Astrocyte of the cerebellum (primary cell): ENCODE data around the gene SULT2B1.
"Not testable (repeated sequence)": the region's sequence is repeated elsewhere in the genome, so short reads cannot be mapped to it uniquely, and the experiment has no call there.

ENCODE experiments used
- DNase-seq: peaks from one replicate; pipeline ENCODE4 v3.0.0-alpha.2; 2011; ENCODE audit warnings: low read depth
- H3K4me3 ChIP-seq: 2 replicates; pipeline ENCODE4 v1.5.1; 2011; ENCODE audit warnings: mild to moderate bottlenecking, low read depth, low read length, moderate library complexity
- in situ Hi-C: cut with HindIII; loops from 2 replicates; pipeline ENCODE4 v1.10.0; 2017; ENCODE audit warnings: low sequenced_read_pairs
- TF ChIP-seq, protein P1 (sequence below): IDR thresholded peaks from 2 replicates; pipeline ENCODE4 v1.5.1; 2012; ENCODE audit warnings: low read length, low read depth, moderate library complexity, mild to moderate bottlenecking; ENCODE audit errors: missing control alignments

Gene SULT2B1

DNA sequence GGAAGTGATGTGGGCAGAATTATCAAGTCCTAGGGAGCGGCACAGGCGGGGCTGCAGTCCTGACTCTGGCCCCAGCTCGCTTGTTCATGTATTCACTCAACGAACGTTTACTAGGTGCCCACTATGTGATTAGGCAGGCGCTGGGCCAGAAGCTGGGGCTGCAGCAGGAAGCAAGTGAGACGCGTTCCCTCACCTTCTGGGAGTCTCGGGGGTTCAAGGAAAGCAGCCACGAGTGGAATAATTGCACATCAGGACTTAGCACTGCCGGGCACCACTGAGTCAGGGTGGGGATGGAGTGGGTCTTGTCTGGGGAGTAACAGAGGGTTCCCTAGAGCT, 37.9 kb upstream of the SULT2B1 start:
- peak overlapping the region; percentile 56 for H3K4me3 ChIP-seq
- TF ChIP-seq, protein P1, sequence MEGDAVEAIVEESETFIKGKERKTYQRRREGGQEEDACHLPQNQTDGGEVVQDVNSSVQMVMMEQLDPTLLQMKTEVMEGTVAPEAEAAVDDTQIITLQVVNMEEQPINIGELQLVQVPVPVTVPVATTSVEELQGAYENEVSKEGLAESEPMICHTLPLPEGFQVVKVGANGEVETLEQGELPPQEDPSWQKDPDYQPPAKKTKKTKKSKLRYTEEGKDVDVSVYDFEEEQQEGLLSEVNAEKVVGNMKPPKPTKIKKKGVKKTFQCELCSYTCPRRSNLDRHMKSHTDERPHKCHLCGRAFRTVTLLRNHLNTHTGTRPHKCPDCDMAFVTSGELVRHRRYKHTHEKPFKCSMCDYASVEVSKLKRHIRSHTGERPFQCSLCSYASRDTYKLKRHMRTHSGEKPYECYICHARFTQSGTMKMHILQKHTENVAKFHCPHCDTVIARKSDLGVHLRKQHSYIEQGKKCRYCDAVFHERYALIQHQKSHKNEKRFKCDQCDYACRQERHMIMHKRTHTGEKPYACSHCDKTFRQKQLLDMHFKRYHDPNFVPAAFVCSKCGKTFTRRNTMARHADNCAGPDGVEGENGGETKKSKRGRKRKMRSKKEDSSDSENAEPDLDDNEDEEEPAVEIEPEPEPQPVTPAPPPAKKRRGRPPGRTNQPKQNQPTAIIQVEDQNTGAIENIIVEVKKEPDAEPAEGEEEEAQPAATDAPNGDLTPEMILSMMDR: no peak
- no peak for DNase-seq
- in situ Hi-C loops: no loop called here

DNA sequence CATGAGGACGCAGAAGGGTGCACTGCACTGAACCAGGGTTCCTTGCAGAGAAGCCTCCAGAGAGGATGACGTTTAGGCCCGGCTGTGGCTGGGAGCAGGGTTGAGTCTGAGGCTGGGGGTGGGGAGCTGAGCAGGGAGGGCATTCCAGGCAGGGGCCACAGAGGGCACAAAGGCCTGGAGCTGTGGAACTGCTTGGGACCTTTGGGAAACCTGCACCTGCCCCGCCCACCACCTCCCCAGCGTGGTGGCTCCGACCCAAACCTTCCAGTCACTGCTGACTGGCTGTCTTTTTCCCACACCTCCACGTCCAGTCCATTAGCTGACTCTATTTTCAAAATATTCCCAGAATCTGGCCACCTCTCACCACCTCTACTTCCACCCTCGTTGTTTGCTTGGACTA, 35.4 kb upstream of the SULT2B1 start:
- no peak for DNase-seq
- in situ Hi-C loops: no loop called here
- no peak overlapping the region for H3K4me3 ChIP-seq
- TF ChIP-seq, protein P1: no peak

DNA sequence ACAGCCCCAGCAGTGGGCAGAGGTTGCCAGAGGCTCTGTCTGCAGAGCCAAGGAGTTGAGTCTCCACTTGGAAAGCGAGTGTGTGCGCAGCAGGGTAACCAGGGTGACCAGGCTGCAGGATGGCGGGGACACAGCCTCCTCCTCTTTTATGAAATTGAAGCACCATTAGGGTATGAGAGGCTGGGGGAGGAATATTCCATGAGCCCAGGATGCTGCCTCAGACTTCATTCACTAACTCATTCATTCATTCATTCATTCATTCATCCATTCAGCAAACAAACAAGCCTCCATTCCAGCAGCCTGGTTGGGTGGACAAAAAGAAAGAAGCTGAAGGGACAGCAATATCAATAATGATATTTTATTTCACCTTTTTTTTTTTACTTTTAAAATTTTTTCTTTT, 33.8 kb upstream of the SULT2B1 start:
- H3K4me3 ChIP-seq: no peak overlapping the region
- TF ChIP-seq, protein P1: no peak
- in situ Hi-C loops: no loop called here
- no peak for DNase-seq

DNA sequence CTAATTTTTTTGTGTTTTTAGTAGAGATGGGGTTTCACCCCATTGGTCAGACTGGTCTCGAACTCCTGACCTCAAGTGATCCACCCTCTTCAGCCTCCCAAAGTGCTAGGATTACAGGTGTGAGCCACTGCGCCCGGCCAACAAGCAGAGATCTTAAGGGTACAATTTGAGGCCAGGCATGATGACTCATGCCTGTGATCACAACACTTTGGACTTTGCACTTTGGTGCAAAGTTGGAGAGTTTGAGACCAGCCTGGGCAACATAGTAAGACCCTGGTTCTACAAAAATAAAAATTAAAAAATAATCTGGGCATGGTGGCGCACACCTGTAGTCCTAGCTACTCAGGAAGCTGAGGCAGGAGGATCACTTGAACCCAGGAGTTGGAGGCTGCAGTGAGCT, 32.5 kb upstream of the SULT2B1 start:
- H3K4me3 ChIP-seq, in situ Hi-C loops, DNase-seq: not testable (repeated sequence)

DNA sequence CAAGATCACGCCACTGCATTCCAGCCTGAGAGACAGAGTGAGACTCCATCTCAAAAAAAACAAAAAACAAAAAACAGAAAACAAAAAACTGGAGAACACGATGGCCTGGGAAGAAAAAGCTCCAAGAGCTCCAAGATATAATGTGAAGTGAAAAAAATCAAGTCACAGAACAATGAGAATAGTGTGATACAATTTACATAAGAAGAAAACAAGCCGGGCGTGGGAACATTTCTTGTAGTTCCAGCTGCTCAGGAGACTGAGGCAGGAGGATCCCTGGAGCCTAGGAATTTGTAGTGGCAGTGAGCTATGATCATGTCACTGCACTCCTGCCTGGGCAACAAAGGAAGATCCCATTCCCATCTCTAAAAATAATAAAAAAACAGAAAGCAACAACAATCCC, 31.8 kb upstream of the SULT2B1 start:
- TF ChIP-seq, protein P1: no peak
- no peak overlapping the region for H3K4me3 ChIP-seq
- in situ Hi-C loops: no loop called here
- no peak for DNase-seq

DNA sequence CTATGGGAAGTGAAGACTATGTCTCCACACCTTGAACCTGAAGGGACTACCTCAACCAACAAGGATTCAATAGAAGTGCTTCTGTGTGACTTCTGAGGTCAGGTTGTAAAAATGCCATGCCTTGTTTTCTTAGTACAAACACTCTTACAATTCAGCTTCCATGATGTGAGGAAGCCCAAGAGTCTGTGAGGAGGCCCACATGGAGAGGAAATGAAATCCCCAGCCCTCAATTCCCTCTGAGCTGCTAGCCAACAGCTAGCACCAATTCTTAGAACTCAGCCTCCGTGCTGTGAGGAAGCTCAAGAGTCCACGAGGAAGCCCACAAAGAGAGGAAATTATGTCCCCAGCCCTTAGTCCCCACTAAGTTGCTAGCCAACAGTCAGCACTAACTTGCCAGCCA, 27.8 kb upstream of the SULT2B1 start:
- no peak for DNase-seq
- TF ChIP-seq, protein P1: no peak
- in situ Hi-C loops: no loop called here
- H3K4me3 ChIP-seq: no peak overlapping the region

DNA sequence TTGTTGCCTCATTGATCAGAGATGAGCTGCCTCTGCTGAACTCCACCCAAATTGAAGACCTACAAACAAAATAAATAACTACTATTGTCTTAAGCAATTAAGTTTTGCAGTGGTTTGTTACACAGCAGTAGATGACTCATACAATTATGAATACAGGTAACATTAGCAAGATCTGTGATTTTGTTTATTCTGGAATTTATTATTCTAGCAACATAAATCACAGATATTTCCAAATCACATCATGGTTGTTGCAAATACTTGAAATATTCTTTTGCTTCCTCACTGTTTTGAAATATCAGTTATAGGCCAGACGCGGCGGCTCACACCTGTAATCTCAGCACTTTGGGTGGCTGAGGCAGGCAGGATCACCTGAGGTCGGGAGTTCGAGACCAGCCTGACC, 27.2 kb upstream of the SULT2B1 start:
- in situ Hi-C loops: no loop called here
- TF ChIP-seq, protein P1: no peak
- H3K4me3 ChIP-seq: no peak overlapping the region
- DNase-seq: no peak
